ENCODE measurements around the gene ESR2.

Gene ESR2

DNA sequence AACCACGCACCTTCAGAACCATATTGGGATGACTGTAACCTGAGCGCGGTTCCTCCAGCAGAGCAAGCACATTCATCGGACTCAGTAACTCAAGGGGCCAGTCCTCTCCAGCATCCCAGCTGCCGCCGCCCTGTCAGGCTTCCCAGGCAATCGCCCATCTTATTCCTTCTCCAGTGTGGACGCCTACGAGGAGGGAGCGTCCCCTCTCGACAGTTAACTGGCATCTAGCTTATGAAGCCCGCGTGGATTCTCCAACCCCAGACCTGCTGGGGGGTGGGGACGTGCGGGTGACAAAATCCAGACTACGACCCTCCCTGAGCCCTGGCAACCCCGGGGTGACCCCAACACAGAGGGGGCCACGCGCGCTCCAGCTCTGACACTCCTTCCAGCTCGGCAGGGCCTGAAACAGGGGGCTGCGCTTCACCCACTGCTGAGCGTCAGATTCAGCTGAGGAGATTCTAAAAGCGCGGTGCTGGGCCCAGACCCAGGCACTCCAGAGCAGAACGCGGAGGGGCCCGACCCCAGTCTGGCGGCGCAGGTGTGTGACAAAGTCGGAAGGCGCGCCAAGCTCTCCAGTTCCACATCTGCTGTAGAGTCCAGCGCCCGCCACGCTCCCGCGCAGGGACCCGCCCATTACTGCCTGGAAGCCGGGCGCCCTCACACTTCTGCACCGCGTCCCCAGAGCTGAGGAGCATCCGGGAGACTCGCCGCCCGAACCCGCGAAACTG, 43.9 kb upstream of the ESR2 start:
- Histone ChIP-seq H3K4me2 (ENCODE audit: low read length) (peak overlapping the region; percentile 70), H4K20me1 (ENCODE audit: insufficient read depth, low read length) (no peaks in the 10 kb centered on the region), H3K27ac (ENCODE audit: low read length) (peak overlapping the region; percentile 75), H3K4me3 (ENCODE audit: low read length) (peak overlapping the region; percentile 95), H2AFZ (ENCODE audit: low read depth, low read length) (peak overlapping the region; percentile 66), H3K9me3 (ENCODE audit: insufficient read depth, low read length) (peaks cover 9% of the 10 kb centered on the region; the same call in 1 of the 2 replicates), H3K4me1 (ENCODE audit: low read length) (peaks cover 18% of the 10 kb centered on the region), H3K9ac (ENCODE audit: low read length) (peak overlapping the region; percentile 96), H3K27me3 (ENCODE audit: low read depth, low read length) (no peaks in the 10 kb centered on the region), H3K36me3 (replicated peaks; ENCODE audit: low read depth, low read length) (peaks cover 5% of the 10 kb centered on the region), H3K79me2 (ENCODE audit: low read length) (peaks cover 15% of the 10 kb centered on the region)
- no peak for TF ChIP-seq EZH2phosphoT487 (IDR thresholded peaks at IDR 0.05; ENCODE audit: low read depth)
- TF ChIP-seq, protein P1, sequence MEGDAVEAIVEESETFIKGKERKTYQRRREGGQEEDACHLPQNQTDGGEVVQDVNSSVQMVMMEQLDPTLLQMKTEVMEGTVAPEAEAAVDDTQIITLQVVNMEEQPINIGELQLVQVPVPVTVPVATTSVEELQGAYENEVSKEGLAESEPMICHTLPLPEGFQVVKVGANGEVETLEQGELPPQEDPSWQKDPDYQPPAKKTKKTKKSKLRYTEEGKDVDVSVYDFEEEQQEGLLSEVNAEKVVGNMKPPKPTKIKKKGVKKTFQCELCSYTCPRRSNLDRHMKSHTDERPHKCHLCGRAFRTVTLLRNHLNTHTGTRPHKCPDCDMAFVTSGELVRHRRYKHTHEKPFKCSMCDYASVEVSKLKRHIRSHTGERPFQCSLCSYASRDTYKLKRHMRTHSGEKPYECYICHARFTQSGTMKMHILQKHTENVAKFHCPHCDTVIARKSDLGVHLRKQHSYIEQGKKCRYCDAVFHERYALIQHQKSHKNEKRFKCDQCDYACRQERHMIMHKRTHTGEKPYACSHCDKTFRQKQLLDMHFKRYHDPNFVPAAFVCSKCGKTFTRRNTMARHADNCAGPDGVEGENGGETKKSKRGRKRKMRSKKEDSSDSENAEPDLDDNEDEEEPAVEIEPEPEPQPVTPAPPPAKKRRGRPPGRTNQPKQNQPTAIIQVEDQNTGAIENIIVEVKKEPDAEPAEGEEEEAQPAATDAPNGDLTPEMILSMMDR (IDR thresholded peaks at IDR 0.05; ENCODE audit: low read depth, low read length) = no peak

DNA sequence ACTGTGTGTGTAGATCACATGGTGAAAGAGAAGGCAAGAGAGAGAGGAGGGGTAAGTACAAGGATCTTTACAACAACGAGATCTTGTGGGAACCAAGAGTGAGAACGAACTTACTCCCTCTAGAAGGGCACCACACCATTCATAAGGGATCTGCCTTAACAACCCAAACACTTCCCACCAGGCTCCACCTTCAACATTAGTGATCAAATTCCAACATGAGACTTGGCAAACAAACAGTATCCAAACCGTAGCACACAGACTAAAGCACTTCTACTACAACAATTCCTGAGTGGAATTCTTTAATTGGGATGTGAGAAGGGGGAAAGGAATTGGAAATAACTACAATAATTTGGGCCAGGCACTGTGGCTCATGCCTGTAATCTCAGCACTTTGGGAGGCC, 35.0 kb upstream of the ESR2 start:
- no peak overlapping the region for H3K4me3 ChIP-seq (ENCODE audit: low read length)
- H3K36me3 ChIP-seq (replicated peaks; ENCODE audit: low read depth, low read length) = no peaks in the 10 kb centered on the region
- H3K79me2 ChIP-seq (ENCODE audit: low read length) = no peaks in the 10 kb centered on the region
- TF ChIP-seq, protein P1 (IDR thresholded peaks at IDR 0.05; ENCODE audit: low read depth, low read length) = no peak
- no peak for TF ChIP-seq EZH2phosphoT487 (IDR thresholded peaks at IDR 0.05; ENCODE audit: low read depth)
- H4K20me1 ChIP-seq (ENCODE audit: insufficient read depth, low read length) = no peaks in the 10 kb centered on the region
- H3K27ac ChIP-seq (ENCODE audit: low read length) = no peak overlapping the region
- no peaks in the 10 kb centered on the region for H3K27me3 ChIP-seq (ENCODE audit: low read depth, low read length)
- H3K9ac ChIP-seq (ENCODE audit: low read length) = no peak overlapping the region
- no peak overlapping the region for H3K4me2 ChIP-seq (ENCODE audit: low read length)
- no peaks in the 10 kb centered on the region for H3K4me1 ChIP-seq (ENCODE audit: low read length)
- H3K9me3 ChIP-seq (ENCODE audit: insufficient read depth, low read length) = no peaks in the 10 kb centered on the region
- H2AFZ ChIP-seq (ENCODE audit: low read depth, low read length) = no peak overlapping the region

DNA sequence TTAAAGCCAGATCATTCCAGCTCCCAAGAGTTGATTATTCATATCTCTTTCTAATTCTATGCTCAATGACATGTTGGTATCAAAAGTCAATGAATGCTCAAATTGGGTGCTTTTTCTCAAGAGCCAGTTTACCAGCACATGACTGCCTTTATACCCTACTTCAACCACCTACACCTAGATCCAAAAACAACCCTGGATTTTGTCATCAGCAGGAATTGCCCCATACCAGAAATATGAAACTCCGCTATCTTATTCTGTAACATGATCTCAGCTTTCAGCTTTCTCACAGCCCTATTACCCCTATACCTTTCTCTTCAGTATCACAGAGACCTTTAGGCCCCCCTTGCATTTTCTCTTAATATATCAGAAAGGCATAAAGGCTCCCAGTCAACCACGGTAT, 32.3 kb upstream of the ESR2 start:
- Histone ChIP-seq H4K20me1 (ENCODE audit: insufficient read depth, low read length) (no peaks in the 10 kb centered on the region), H3K27me3 (ENCODE audit: low read depth, low read length) (no peaks in the 10 kb centered on the region), H3K4me3 (ENCODE audit: low read length) (no peak overlapping the region), H3K9me3 (ENCODE audit: insufficient read depth, low read length) (no peaks in the 10 kb centered on the region), H3K4me2 (ENCODE audit: low read length) (no peak overlapping the region), H2AFZ (ENCODE audit: low read depth, low read length) (no peak overlapping the region), H3K27ac (ENCODE audit: low read length) (no peak overlapping the region), H3K79me2 (ENCODE audit: low read length) (no peaks in the 10 kb centered on the region), H3K9ac (ENCODE audit: low read length) (no peak overlapping the region), H3K4me1 (ENCODE audit: low read length) (no peaks in the 10 kb centered on the region), H3K36me3 (replicated peaks; ENCODE audit: low read depth, low read length) (no peaks in the 10 kb centered on the region)
- TF ChIP-seq, protein P1 (IDR thresholded peaks at IDR 0.05; ENCODE audit: low read depth, low read length) = no peak
- no peak for TF ChIP-seq EZH2phosphoT487 (IDR thresholded peaks at IDR 0.05; ENCODE audit: low read depth)

DNA sequence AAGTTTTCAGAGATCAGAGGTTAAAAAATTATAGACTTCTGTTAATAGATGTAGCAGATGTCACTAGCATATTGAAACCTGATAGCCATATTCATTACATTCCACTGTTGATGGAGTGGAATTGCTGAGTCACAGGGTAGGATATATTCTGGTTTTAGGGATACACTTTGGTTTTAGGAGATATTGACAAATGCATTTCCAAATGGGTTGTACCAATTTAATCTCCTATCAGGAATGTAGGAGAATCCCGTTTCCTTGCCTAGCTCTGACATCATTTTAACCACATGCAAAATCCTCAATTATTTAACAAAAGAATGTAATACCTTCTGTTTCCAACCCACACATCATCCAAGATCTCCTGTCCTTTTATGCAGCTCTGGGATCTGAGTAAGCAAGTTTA, 30.7 kb upstream of the ESR2 start:
- H2AFZ ChIP-seq (ENCODE audit: low read depth, low read length) = no peak overlapping the region
- no peak overlapping the region for H3K4me3 ChIP-seq (ENCODE audit: low read length)
- no peaks in the 10 kb centered on the region for H3K27me3 ChIP-seq (ENCODE audit: low read depth, low read length)
- H3K4me1 ChIP-seq (ENCODE audit: low read length) = no peaks in the 10 kb centered on the region
- H3K9me3 ChIP-seq (ENCODE audit: insufficient read depth, low read length) = no peaks in the 10 kb centered on the region
- H3K4me2 ChIP-seq (ENCODE audit: low read length) = no peak overlapping the region
- no peaks in the 10 kb centered on the region for H3K36me3 ChIP-seq (replicated peaks; ENCODE audit: low read depth, low read length)
- no peaks in the 10 kb centered on the region for H3K79me2 ChIP-seq (ENCODE audit: low read length)
- no peaks in the 10 kb centered on the region for H4K20me1 ChIP-seq (ENCODE audit: insufficient read depth, low read length)
- H3K27ac ChIP-seq (ENCODE audit: low read length) = no peak overlapping the region
- H3K9ac ChIP-seq (ENCODE audit: low read length) = no peak overlapping the region
- TF ChIP-seq, protein P1 (IDR thresholded peaks at IDR 0.05; ENCODE audit: low read depth, low read length) = no peak
- no peak for TF ChIP-seq EZH2phosphoT487 (IDR thresholded peaks at IDR 0.05; ENCODE audit: low read depth)

Measured in OCI-LY3 (cell line).